Measurements from ENCODE around the gene PTPRN2. TPM values are rescaled to one million over a fixed set of nuclear protein-coding genes. Genes with fewer than 3 reads are reported as not detected.

PTPRN2 gene
- total and polyA plus RNA-seq, 9 of the 15 experiments (the other 6 are each of a cell fraction or from before 2014, with no cell fraction given) = not detected

DNA sequence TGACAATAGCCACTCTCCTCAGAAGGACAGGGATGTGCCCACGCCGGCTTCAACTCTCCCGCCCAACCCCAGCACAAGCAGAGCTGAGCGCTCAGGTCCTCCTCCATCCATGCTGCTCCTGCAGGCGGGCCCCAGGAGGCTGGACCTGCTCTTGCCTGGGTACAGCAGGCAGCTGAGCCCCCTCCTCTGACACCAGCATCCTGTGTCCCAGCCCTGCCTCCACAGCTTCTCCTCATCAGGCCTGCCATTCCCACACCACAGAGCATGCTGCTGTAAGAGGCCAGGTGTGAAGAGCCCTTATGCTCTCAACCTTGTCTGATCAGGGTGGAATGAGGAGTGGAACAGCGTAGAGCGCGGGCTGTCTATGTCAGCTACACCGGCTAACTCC, 302.2 kb downstream of the PTPRN2 start (continued):
- TF ChIP-seq, protein P1, sequence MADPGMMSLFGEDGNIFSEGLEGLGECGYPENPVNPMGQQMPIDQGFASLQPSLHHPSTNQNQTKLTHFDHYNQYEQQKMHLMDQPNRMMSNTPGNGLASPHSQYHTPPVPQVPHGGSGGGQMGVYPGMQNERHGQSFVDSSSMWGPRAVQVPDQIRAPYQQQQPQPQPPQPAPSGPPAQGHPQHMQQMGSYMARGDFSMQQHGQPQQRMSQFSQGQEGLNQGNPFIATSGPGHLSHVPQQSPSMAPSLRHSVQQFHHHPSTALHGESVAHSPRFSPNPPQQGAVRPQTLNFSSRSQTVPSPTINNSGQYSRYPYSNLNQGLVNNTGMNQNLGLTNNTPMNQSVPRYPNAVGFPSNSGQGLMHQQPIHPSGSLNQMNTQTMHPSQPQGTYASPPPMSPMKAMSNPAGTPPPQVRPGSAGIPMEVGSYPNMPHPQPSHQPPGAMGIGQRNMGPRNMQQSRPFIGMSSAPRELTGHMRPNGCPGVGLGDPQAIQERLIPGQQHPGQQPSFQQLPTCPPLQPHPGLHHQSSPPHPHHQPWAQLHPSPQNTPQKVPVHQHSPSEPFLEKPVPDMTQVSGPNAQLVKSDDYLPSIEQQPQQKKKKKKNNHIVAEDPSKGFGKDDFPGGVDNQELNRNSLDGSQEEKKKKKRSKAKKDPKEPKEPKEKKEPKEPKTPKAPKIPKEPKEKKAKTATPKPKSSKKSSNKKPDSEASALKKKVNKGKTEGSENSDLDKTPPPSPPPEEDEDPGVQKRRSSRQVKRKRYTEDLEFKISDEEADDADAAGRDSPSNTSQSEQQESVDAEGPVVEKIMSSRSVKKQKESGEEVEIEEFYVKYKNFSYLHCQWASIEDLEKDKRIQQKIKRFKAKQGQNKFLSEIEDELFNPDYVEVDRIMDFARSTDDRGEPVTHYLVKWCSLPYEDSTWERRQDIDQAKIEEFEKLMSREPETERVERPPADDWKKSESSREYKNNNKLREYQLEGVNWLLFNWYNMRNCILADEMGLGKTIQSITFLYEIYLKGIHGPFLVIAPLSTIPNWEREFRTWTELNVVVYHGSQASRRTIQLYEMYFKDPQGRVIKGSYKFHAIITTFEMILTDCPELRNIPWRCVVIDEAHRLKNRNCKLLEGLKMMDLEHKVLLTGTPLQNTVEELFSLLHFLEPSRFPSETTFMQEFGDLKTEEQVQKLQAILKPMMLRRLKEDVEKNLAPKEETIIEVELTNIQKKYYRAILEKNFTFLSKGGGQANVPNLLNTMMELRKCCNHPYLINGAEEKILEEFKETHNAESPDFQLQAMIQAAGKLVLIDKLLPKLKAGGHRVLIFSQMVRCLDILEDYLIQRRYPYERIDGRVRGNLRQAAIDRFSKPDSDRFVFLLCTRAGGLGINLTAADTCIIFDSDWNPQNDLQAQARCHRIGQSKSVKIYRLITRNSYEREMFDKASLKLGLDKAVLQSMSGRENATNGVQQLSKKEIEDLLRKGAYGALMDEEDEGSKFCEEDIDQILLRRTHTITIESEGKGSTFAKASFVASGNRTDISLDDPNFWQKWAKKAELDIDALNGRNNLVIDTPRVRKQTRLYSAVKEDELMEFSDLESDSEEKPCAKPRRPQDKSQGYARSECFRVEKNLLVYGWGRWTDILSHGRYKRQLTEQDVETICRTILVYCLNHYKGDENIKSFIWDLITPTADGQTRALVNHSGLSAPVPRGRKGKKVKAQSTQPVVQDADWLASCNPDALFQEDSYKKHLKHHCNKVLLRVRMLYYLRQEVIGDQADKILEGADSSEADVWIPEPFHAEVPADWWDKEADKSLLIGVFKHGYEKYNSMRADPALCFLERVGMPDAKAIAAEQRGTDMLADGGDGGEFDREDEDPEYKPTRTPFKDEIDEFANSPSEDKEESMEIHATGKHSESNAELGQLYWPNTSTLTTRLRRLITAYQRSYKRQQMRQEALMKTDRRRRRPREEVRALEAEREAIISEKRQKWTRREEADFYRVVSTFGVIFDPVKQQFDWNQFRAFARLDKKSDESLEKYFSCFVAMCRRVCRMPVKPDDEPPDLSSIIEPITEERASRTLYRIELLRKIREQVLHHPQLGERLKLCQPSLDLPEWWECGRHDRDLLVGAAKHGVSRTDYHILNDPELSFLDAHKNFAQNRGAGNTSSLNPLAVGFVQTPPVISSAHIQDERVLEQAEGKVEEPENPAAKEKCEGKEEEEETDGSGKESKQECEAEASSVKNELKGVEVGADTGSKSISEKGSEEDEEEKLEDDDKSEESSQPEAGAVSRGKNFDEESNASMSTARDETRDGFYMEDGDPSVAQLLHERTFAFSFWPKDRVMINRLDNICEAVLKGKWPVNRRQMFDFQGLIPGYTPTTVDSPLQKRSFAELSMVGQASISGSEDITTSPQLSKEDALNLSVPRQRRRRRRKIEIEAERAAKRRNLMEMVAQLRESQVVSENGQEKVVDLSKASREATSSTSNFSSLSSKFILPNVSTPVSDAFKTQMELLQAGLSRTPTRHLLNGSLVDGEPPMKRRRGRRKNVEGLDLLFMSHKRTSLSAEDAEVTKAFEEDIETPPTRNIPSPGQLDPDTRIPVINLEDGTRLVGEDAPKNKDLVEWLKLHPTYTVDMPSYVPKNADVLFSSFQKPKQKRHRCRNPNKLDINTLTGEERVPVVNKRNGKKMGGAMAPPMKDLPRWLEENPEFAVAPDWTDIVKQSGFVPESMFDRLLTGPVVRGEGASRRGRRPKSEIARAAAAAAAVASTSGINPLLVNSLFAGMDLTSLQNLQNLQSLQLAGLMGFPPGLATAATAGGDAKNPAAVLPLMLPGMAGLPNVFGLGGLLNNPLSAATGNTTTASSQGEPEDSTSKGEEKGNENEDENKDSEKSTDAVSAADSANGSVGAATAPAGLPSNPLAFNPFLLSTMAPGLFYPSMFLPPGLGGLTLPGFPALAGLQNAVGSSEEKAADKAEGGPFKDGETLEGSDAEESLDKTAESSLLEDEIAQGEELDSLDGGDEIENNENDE (IDR thresholded peaks at IDR 0.05; ENCODE audit: low read depth, low read length) = no peak
- TF ChIP-seq MYC (IDR thresholded peaks at IDR 0.05; ENCODE audit: low read depth, low read length) (no peak), MYC (CRISPR knock-in tag; IDR thresholded peaks at IDR 0.05; ENCODE audit: borderline replicate concordance, low read depth) (no peak), ZNF57 (CRISPR knock-in tag; IDR thresholded peaks at IDR 0.05) (no peak), MCM7 (IDR thresholded peaks at IDR 0.05) (no peak)
